BE2C (cell line): ENCODE data around the gene DTX1.

Experiments used
- DNase-seq: peaks from one replicate; pipeline ENCODE4 v3.0.0-alpha.2; 2020
- H3K27me3 ChIP-seq: fragments of 250-450 bp; sonication (Bioruptor Pico); 2 replicates; pipeline ENCODE4 v1.5.1; 2020; ENCODE audit warnings: mild to moderate bottlenecking
- H3K36me3 ChIP-seq: fragments of 250-450 bp; sonication (Bioruptor Pico); 2 replicates; pipeline ENCODE4 v1.5.1; 2020; ENCODE audit warnings: mild to moderate bottlenecking
- H3K4me1 ChIP-seq: fragments of 250-450 bp; sonication (Bioruptor Pico); 2 replicates; pipeline ENCODE4 v1.5.1; 2020
- H3K4me3 ChIP-seq: 2 replicates; pipeline ENCODE4 v1.5.1; 2011; ENCODE audit warnings: low read depth, low read length
- H3K9me3 ChIP-seq: fragments of 250-450 bp; sonication (Bioruptor Pico); 2 replicates; pipeline ENCODE4 v1.5.1; 2020
- CTCF ChIP-seq: IDR thresholded peaks from 2 replicates; pipeline ENCODE4 v1.5.1; 2012; ENCODE audit warnings: mild to moderate bottlenecking, low read depth, low read length

The DTX1 gene

GRCh38 chr12:113127791-113128199 lies 71.3 kb downstream of the DTX1 start:
- Histone ChIP-seq H3K9me3 (0 out of 2 replicates have a peak, but pooled peaks cover 3% of the 10 kb centered on the region), H3K36me3 (no peaks in the 10 kb centered on the region), H3K27me3 (no peaks in the 10 kb centered on the region), H3K4me1 (no peaks in the 10 kb centered on the region), H3K4me3 (no peak overlapping the region)
- TF ChIP-seq CTCF, result no peak
- DNase-seq, result no peak

GRCh38 chr12:113128802-113129663 lies 72.5 kb downstream of the DTX1 start:
- Histone ChIP-seq H3K36me3 (no peaks in the 10 kb centered on the region), H3K4me1 (peaks cover 2% of the 10 kb centered on the region; the same call in 1 of the 2 replicates), H3K4me3 (no peak overlapping the region), H3K27me3 (no peaks in the 10 kb centered on the region), H3K9me3 (0 out of 2 replicates have a peak, but pooled peaks cover 3% of the 10 kb centered on the region)
- DNase-seq, result no peak
- no peak for TF ChIP-seq CTCF

GRCh38 chr12:113129664-113130456 lies 73.3 kb downstream of the DTX1 start:
- peaks cover 2% of the 10 kb centered on the region; the same call in 1 of the 2 replicates for H3K4me1 ChIP-seq
- TF ChIP-seq CTCF, result no peak
- H3K9me3 ChIP-seq, result 0 out of 2 replicates have a peak, but pooled peaks cover 3% of the 10 kb centered on the region
- H3K27me3 ChIP-seq, result no peaks in the 10 kb centered on the region
- DNase-seq, result no peak
- H3K4me3 ChIP-seq, result no peak overlapping the region; the same call in 1 of the 2 replicates
- H3K36me3 ChIP-seq, result no peaks in the 10 kb centered on the region

GRCh38 chr12:113130457-113131135 lies 74.1 kb downstream of the DTX1 start:
- TF ChIP-seq CTCF, result peak; percentile 65

GRCh38 chr12:113131556-113131955 lies 75.0 kb downstream of the DTX1 start:
- TF ChIP-seq CTCF, result no peak
- H3K4me3 ChIP-seq, result no peak overlapping the region
- DNase-seq, result no peak
- H3K9me3 ChIP-seq, result no peaks in the 10 kb centered on the region
- no peaks in the 10 kb centered on the region for H3K36me3 ChIP-seq
- no peaks in the 10 kb centered on the region; the same call in 1 of the 2 replicates for H3K27me3 ChIP-seq
- peaks cover 4% of the 10 kb centered on the region for H3K4me1 ChIP-seq

More at GRCh38 chr12:113130457-113131135, 74.1 kb downstream of the DTX1 start:
- no peaks in the 10 kb centered on the region for H3K27me3 ChIP-seq
- no peaks in the 10 kb centered on the region for H3K36me3 ChIP-seq
- peak overlapping the region; percentile 10 for H3K4me3 ChIP-seq
- peak; percentile 63 for DNase-seq
- H3K4me1 ChIP-seq, result peaks cover 2% of the 10 kb centered on the region; the same call in 1 of the 2 replicates
- 0 out of 2 replicates have a peak, but pooled peaks cover 2% of the 10 kb centered on the region for H3K9me3 ChIP-seq
